Mesenchymal stem cell (in vitro differentiated cells and primary cell): ENCODE results near the gene MPP2.

Experiments used
- DNase-seq: peaks from one replicate; pipeline ENCODE4 v3.0.0-alpha.2; 2013
- H2AFZ ChIP-seq: one replicate; pipeline ENCODE4 v1.6.1; 2013; ENCODE audit warnings: low read depth, mild to moderate bottlenecking, control low read depth, inconsistent platforms, low read length, moderate library complexity
- H2AK5ac ChIP-seq: 2 replicates; pipeline ENCODE4 v1.6.1; 2013; ENCODE audit warnings: low read length, moderate library complexity, mild to moderate bottlenecking, inconsistent platforms; ENCODE audit not compliant: severe bottlenecking
- H2BK120ac ChIP-seq: one replicate; pipeline ENCODE4 v1.6.1; 2013; ENCODE audit warnings: low read depth, mild to moderate bottlenecking, inconsistent platforms, low read length, moderate library complexity
- H2BK12ac ChIP-seq, 2 experiments: one replicate each; pipeline ENCODE4 v1.6.1; 2013; ENCODE audit warnings: inconsistent platforms in 2 of 2, low read length in 2 of 2, mild to moderate bottlenecking in 2 of 2, moderate library complexity in 2 of 2, control low read depth in 1 of 2
- H2BK15ac ChIP-seq: one replicate; pipeline ENCODE4 v1.6.1; 2013; ENCODE audit warnings: mild to moderate bottlenecking, low read depth, inconsistent platforms; ENCODE audit not compliant: poor library complexity, severe bottlenecking
- H2BK5ac ChIP-seq: 2 replicates; pipeline ENCODE4 v1.6.1; 2013; ENCODE audit warnings: low read depth, mild to moderate bottlenecking, low read length, control low read depth, inconsistent platforms; ENCODE audit not compliant: poor library complexity, severe bottlenecking
- H3K14ac ChIP-seq, 2 experiments: one replicate each; pipeline ENCODE4 v1.6.1; 2013; ENCODE audit warnings: inconsistent platforms in 2 of 2, low read length in 2 of 2, control low read depth in 1 of 2, mild to moderate bottlenecking in 1 of 2, moderate library complexity in 1 of 2
- H3K18ac ChIP-seq, 2 experiments: one replicate each; pipeline ENCODE4 v1.6.1; 2013; ENCODE audit warnings: inconsistent platforms in 2 of 2, low read length in 2 of 2, control low read depth in 1 of 2, low read depth in 1 of 2, mild to moderate bottlenecking in 1 of 2
- H3K23ac ChIP-seq, 2 experiments: one replicate each; pipeline ENCODE4 v1.6.1; 2013; ENCODE audit warnings: inconsistent platforms in 2 of 2, low read length in 2 of 2, mild to moderate bottlenecking in 2 of 2, moderate library complexity in 2 of 2, control low read depth in 1 of 2
- H3K27ac ChIP-seq: 2 replicates; pipeline ENCODE4 v1.5.1; 2013; ENCODE audit warnings: mild to moderate bottlenecking, moderate library complexity, low read length, control low read depth, inconsistent platforms; ENCODE audit not compliant: poor library complexity, severe bottlenecking
- H3K27me3 ChIP-seq, 2 experiments: 2 replicates each; pipeline versions ENCODE4 v1.6.1 to v1.7.0; 2013; ENCODE audit warnings: low read length in 2 of 2, mild to moderate bottlenecking in 2 of 2, moderate library complexity in 2 of 2, control low read depth in 1 of 2, inconsistent platforms in 1 of 2; ENCODE audit not compliant: control insufficient read depth in 1 of 2, insufficient read depth in 1 of 2
- H3K36me3 ChIP-seq, 2 experiments: 2 replicates each; pipeline versions ENCODE4 v1.6.1 to v1.7.0; 2013; ENCODE audit warnings: low read length in 2 of 2, control low read depth in 1 of 2, inconsistent platforms in 1 of 2, low read depth in 1 of 2, mild to moderate bottlenecking in 1 of 2; ENCODE audit not compliant: insufficient read depth in 2 of 2, control insufficient read depth in 1 of 2
- H3K4ac ChIP-seq, 2 experiments: one replicate each; pipeline ENCODE4 v1.6.1; 2013; ENCODE audit warnings: inconsistent platforms in 2 of 2, low read length in 2 of 2, mild to moderate bottlenecking in 2 of 2, moderate library complexity in 2 of 2, control low read depth in 1 of 2, low read depth in 1 of 2
- H3K4me1 ChIP-seq: 2 replicates; pipeline ENCODE4 v1.6.1; 2013; ENCODE audit warnings: low read depth, low read length, control low read depth; ENCODE audit not compliant: control insufficient read depth, insufficient read depth
- H3K4me2 ChIP-seq: 2 replicates; pipeline ENCODE4 v1.6.1; 2013; ENCODE audit warnings: low read length, mild to moderate bottlenecking, inconsistent platforms; ENCODE audit not compliant: poor library complexity, severe bottlenecking
- H3K4me3 ChIP-seq, 2 experiments: 2 replicates each; pipeline versions ENCODE4 v1.5.1 to v1.7.0; 2013; ENCODE audit warnings: low read length in 2 of 2, mild to moderate bottlenecking in 2 of 2, control low read depth in 1 of 2, low read depth in 1 of 2; ENCODE audit not compliant: insufficient read depth in 1 of 2
- H3K79me1 ChIP-seq: replicated peaks from 2 replicates; pipeline ENCODE4 v1.6.1; 2013; ENCODE audit warnings: mild to moderate bottlenecking, control low read depth, low read length, inconsistent platforms; ENCODE audit not compliant: poor library complexity, severe bottlenecking
- H3K9ac ChIP-seq: 2 replicates; pipeline ENCODE4 v1.7.0; 2013; ENCODE audit warnings: mild to moderate bottlenecking, low read length, moderate library complexity
- H3K9me3 ChIP-seq: 2 replicates; pipeline ENCODE4 v1.7.0; 2013; ENCODE audit warnings: mild to moderate bottlenecking, low read length; ENCODE audit not compliant: control insufficient read depth
- H4K8ac ChIP-seq: one replicate; pipeline ENCODE4 v1.6.1; 2013; ENCODE audit warnings: inconsistent platforms, mild to moderate bottlenecking, low read length, moderate library complexity
- H4K91ac ChIP-seq: one replicate; pipeline ENCODE4 v1.6.1; 2013; ENCODE audit warnings: mild to moderate bottlenecking, low read length, inconsistent platforms
- WGBS: methylation state at CpG from one replicate; pipeline ENCODE4 v1.1.7; 2013; ENCODE audit warnings: mixed read lengths; 5-methylcytosine and 5-hydroxymethylcytosine counted together

MPP2 gene

DNA sequence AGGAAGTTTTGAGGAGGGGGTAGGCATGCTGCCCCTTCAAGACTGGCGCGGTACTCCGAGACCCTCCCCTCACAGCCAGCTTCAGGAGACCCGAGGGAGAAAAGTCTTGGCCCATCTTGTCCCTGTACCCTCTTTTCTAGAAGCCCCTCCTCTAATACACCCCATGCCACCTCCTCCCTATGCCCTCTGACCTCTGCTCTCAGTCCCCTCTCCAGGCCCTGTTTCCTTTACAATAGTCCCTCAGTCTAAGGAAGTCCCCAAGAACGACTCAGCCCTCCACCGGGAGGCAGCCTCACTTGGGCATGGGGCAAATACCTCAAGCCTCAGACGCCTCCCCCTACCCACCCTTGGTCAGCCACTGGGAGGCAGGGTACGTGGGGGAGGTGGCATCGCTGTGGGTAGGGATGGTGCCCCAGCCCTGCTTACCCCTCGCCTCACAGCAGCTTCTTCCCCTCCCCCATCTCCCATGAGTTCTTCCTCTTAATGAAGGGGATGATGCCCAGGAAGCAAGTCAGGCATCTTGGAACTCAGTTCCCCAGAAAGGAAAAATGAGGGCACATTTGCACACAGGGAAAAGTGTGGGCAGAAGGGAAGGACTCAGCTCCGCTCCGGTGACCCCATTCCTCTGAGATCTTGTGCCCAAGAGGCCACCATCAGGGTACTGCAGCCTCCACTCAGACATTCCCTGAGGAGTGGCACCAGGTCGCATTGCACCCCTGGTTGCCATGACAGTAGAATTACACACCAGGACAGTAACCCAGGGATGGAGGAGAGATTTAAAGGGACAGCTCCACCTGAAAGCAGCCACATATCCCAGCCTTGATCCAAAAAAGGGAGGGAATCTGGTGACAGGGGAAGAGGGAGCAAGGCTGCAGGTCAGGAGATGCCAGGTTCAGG is 6.2 kb downstream of the MPP2 start:
- no peak overlapping the region for H3K27ac ChIP-seq
- H3K9ac ChIP-seq: peak overlapping the region; percentile 75
- H3K4me3 ChIP-seq: peak overlapping the region; percentile 49 to 81
- H4K8ac ChIP-seq: no peak overlapping the region
- H2BK120ac ChIP-seq: no peak overlapping the region
- peak overlapping the region in 1 of 2 experiments; percentile 10 for H2BK12ac ChIP-seq
- H3K14ac ChIP-seq: no peak overlapping the region
- H4K91ac ChIP-seq: no peak overlapping the region
- H3K18ac ChIP-seq: no peak overlapping the region
- H2BK5ac ChIP-seq: no peak overlapping the region
- DNase-seq: no peak
- H3K79me1 ChIP-seq: no peaks in the 10 kb centered on the region
- H3K23ac ChIP-seq: no peak overlapping the region
- no peaks in the 10 kb centered on the region for H3K36me3 ChIP-seq
- no peaks in the 10 kb centered on the region for H3K9me3 ChIP-seq
- WGBS: 18% methylated on average over 11 of the region's 13 CpGs
- H3K4ac ChIP-seq: no peak overlapping the region
- H3K4me1 ChIP-seq: peaks cover 20% of the 10 kb centered on the region
- no peak overlapping the region for H2BK15ac ChIP-seq
- H2AFZ ChIP-seq: no peak overlapping the region
- peaks cover 0 to 44% of the 10 kb centered on the region in 2 experiments for H3K27me3 ChIP-seq
- H2AK5ac ChIP-seq: no peak overlapping the region
- H3K4me2 ChIP-seq: peak overlapping the region; percentile 94

DNA sequence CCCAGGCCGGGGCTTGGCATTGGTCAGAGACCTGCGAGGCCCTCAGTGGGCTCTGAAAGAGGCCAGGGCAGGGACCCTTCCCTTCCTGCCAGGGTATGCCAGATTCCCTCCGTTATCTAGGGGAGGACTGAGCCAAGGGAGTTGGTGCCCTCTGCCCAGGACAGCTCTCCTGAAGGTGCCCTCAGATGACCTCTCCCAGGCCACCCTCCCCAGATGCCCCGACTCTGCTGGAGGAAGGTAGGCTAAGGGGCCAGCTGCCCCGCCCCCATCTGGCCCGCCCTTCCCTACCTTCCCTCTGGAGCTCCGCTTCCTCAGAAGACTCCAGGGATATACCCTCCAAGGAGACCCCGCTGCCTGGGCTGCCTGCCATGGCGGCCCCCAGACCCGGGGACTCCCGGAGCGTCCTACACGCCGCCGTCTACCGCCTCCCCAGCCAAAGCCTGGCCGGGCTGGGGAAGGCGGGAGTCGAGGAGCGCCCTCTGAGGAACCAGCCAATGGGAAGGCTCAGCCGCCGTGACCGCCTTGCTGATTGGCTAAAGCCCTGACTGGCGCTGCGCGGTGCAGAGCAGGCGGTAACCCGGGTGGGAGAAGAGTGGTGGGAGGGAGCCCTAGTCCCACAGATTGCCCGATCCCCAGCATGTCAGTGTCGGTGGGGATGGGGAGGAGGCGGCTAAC is 7.0 kb downstream of the MPP2 start:
- Histone ChIP-seq H2BK12ac (no peak overlapping the region), H3K79me1 (no peaks in the 10 kb centered on the region), H3K4me1 (peaks cover 17% of the 10 kb centered on the region), H4K91ac (no peak overlapping the region), H3K27me3 (peaks cover 0 to 40% of the 10 kb centered on the region in 2 experiments), H2AFZ (peak overlapping the region; percentile 24), H3K27ac (no peak overlapping the region), H3K4ac (no peak overlapping the region), H2BK15ac (no peak overlapping the region), H3K4me3 (peak overlapping the region; percentile 49 to 81), H3K9ac (peak overlapping the region; percentile 75), H3K36me3 (no peaks in the 10 kb centered on the region), H2BK120ac (no peak overlapping the region), H2BK5ac (no peak overlapping the region), H3K23ac (no peak overlapping the region), H3K14ac (no peak overlapping the region), H3K4me2 (peak overlapping the region; percentile 94), H3K18ac (no peak overlapping the region), H4K8ac (no peak overlapping the region), H3K9me3 (no peaks in the 10 kb centered on the region), H2AK5ac (no peak overlapping the region)
- WGBS: 9% methylated on average over 28 of the region's 31 CpGs
- peak; percentile 85 for DNase-seq

DNA sequence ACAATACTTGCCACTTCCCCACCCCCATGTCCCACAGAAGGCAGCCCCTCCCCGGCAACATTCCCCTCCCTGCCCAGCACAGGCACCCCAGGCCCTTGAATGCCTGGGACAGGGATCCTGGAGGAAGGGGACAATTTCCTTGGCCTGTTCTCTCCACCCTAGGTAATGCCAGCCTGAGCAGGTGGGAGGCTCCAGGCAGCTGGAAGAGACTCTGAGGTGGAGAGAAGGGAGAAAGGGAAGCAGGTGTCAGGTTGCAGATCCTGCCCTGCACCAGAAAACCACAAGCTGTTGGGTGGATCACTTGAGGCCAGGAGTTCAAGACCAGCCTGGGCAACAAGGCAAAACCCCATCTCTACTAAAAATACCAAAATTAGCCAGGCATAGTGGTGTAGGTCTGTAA is 8.9 kb downstream of the MPP2 start:
- no peak overlapping the region for H2AFZ ChIP-seq
- H3K23ac ChIP-seq: no peak overlapping the region
- no peak overlapping the region for H2BK12ac ChIP-seq
- no peak overlapping the region for H3K9ac ChIP-seq
- no peak overlapping the region for H2BK120ac ChIP-seq
- H3K4me1 ChIP-seq: peaks cover 17% of the 10 kb centered on the region
- no peak overlapping the region for H2BK5ac ChIP-seq
- H3K27me3 ChIP-seq: peaks cover 0 to 28% of the 10 kb centered on the region in 2 experiments
- no peaks in the 10 kb centered on the region for H3K9me3 ChIP-seq
- H4K91ac ChIP-seq: no peak overlapping the region
- H2BK15ac ChIP-seq: no peak overlapping the region
- no peak overlapping the region for H2AK5ac ChIP-seq
- no CpG with 5 or more reads among the region's 1 CpG for WGBS
- no peaks in the 10 kb centered on the region for H3K36me3 ChIP-seq
- no peak overlapping the region for H3K18ac ChIP-seq
- no peaks in the 10 kb centered on the region for H3K79me1 ChIP-seq
- no peak for DNase-seq
- H3K4ac ChIP-seq: no peak overlapping the region
- no peak overlapping the region for H3K4me2 ChIP-seq
- no peak overlapping the region for H4K8ac ChIP-seq
- H3K4me3 ChIP-seq: no peak overlapping the region
- no peak overlapping the region for H3K14ac ChIP-seq
- H3K27ac ChIP-seq: no peak overlapping the region

DNA sequence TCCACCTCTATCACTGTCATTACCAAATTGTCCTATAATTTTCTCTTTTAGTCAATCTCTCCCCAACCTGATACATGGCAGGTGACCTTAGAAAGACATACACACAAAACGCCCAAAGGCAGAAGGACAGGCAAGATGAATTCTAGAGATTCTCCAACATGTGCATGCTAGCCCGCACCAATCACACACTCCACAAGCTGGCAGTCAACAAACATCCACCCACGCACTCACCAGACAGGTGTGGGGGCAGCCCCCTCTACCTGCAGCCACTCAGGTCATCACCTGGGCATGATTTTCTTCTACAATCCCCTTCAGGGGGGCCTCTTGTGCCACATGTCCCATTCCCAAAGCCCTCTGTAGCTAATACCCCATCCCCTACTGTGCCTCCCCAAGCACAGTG is 9.5 kb downstream of the MPP2 start:
- no peaks in the 10 kb centered on the region for H3K9me3 ChIP-seq
- peaks cover 17% of the 10 kb centered on the region for H3K4me1 ChIP-seq
- no peak overlapping the region for H4K91ac ChIP-seq
- no peak overlapping the region for H4K8ac ChIP-seq
- H2BK5ac ChIP-seq: no peak overlapping the region
- H3K79me1 ChIP-seq: no peaks in the 10 kb centered on the region
- H3K23ac ChIP-seq: no peak overlapping the region
- no peak overlapping the region for H3K9ac ChIP-seq
- no peak overlapping the region for H2BK120ac ChIP-seq
- DNase-seq: no peak
- H3K36me3 ChIP-seq: no peaks in the 10 kb centered on the region
- no peak overlapping the region for H3K4me2 ChIP-seq
- H2AK5ac ChIP-seq: no peak overlapping the region
- no peak overlapping the region for H2AFZ ChIP-seq
- no peak overlapping the region for H2BK12ac ChIP-seq
- H3K27me3 ChIP-seq: peaks cover 0 to 28% of the 10 kb centered on the region in 2 experiments
- H3K14ac ChIP-seq: no peak overlapping the region
- H3K18ac ChIP-seq: no peak overlapping the region
- no peak overlapping the region for H3K4me3 ChIP-seq
- H2BK15ac ChIP-seq: no peak overlapping the region
- no peak overlapping the region for H3K4ac ChIP-seq
- no peak overlapping the region for H3K27ac ChIP-seq
- 86% methylated on average over 3 of the region's 3 CpGs for WGBS
